B cell (primary cell): Measurements from ENCODE around the gene HYI. TPM values are rescaled to one million over a fixed set of nuclear protein-coding genes. Genes with fewer than 3 reads are reported as not detected.

Source experiments
- ATAC-seq: fragments of 200-7000 bp; cut with Tn5 transposase; one replicate; pipeline ENCODE4 v1.10.0; 2021; ENCODE audit warnings: low read depth, mild to moderate bottlenecking, moderate number of reproducible peaks, moderate library complexity
- CTCF ChIA-PET: fragments of 350-600 bp; sonication (Branson Sonifier 250); formaldehyde crosslinking; loops from one replicate; lab custom pipeline; 2021; ENCODE audit warnings: antibody characterized with exemption, inconsistent platforms; lab: Charles Lee
- POLR2A ChIA-PET: fragments of 350-600 bp; sonication (Branson Sonifier 250); formaldehyde crosslinking; loops from one replicate; lab custom pipeline; 2021; ENCODE audit warnings: antibody characterized with exemption; lab: Charles Lee
- DNase-seq: peaks from one replicate; pipeline ENCODE4 v3.0.0; 2013
- H2AFZ ChIP-seq: 2 replicates; pipeline ENCODE4 v1.6.1; 2012; ENCODE audit warnings: mild to moderate bottlenecking, low read depth, low read length; ENCODE audit not compliant: insufficient read depth, poor library complexity, severe bottlenecking
- H3K27ac ChIP-seq, 2 donors: 1 replicate in 1 of 2; 2 replicates in 1 of 2; pipeline ENCODE4 v1.5.1; 2012 to 2013; ENCODE audit warnings: low read length in 2 of 2, mild to moderate bottlenecking in 2 of 2, moderate library complexity in 1 of 2
- H3K27me3 ChIP-seq, 4 experiments: fragments of 200-600 bp in 1 of 4; sonication (generic) in 1 of 4; replicated peaks in 1 of 4; 1 replicate in 2 of 4; 2 replicates in 2 of 4; pipeline versions ENCODE4 v1.6.1 to v1.7.0; 2013 to 2016; ENCODE audit warnings: low read length in 3 of 4, mild to moderate bottlenecking in 2 of 4, mixed read lengths in 1 of 4, moderate library complexity in 1 of 4; ENCODE audit not compliant: insufficient read depth in 4 of 4, control insufficient read depth in 3 of 4; ENCODE audit errors: control extremely low read depth in 1 of 4
- H3K36me3 ChIP-seq, 2 experiments: replicated peaks in 1 of 2; 1 replicate in 1 of 2; 2 replicates in 1 of 2; pipeline versions ENCODE4 v1.6.1 to v1.7.1; 2013; ENCODE audit warnings: low read length in 1 of 2; ENCODE audit not compliant: insufficient read depth in 2 of 2, control insufficient read depth in 1 of 2; ENCODE audit errors: control extremely low read depth in 1 of 2, extremely low read depth in 1 of 2
- H3K4me1 ChIP-seq, 2 donors: fragments of 200-600 bp in 1 of 2; sonication (generic) in 1 of 2; 1 replicate in 1 of 2; 2 replicates in 1 of 2; pipeline versions ENCODE4 v1.5.1 to v1.6.1; 2013 to 2017; ENCODE audit warnings: low read length in 2 of 2; ENCODE audit not compliant: control insufficient read depth in 2 of 2, insufficient read depth in 2 of 2
- H3K4me2 ChIP-seq: replicated peaks from 2 replicates; pipeline ENCODE3; 2012; ENCODE audit warnings: mild to moderate bottlenecking, low read depth, low read length; ENCODE audit not compliant: poor library complexity, severe bottlenecking
- H3K4me3 ChIP-seq, 5 experiments: fragments of 200-600 bp in 1 of 5; sonication (generic) in 1 of 5; 1 replicate in 3 of 5; 2 replicates in 2 of 5; pipeline versions ENCODE4 v1.5.1 to v1.7.0; 2011 to 2016; ENCODE audit warnings: low read length in 4 of 5, mild to moderate bottlenecking in 4 of 5, low read depth in 2 of 5, control low read depth in 1 of 5, moderate library complexity in 1 of 5; ENCODE audit not compliant: insufficient read depth in 1 of 5; ENCODE audit errors: control extremely low read depth in 1 of 5, extremely low read depth in 1 of 5
- H3K79me2 ChIP-seq: fragments of 200-600 bp; sonication (generic); one replicate; pipeline ENCODE4 v1.6.0; 2016; ENCODE audit warnings: low read length; ENCODE audit not compliant: control insufficient read depth, insufficient read depth
- H3K9ac ChIP-seq: fragments of 200-600 bp; sonication (generic); 2 replicates; pipeline ENCODE4 v1.6.1; 2017; ENCODE audit warnings: mild to moderate bottlenecking, low read length, moderate library complexity
- H3K9me3 ChIP-seq, 3 donors: one replicate each; pipeline versions ENCODE4 v1.6.1 to v1.7.1; 2013; ENCODE audit warnings: low read length in 2 of 3; ENCODE audit not compliant: control insufficient read depth in 2 of 3, insufficient read depth in 1 of 3; ENCODE audit errors: control extremely low read depth in 1 of 3
- H4K20me1 ChIP-seq: 2 replicates; pipeline ENCODE4 v1.6.0; 2012; ENCODE audit warnings: mild to moderate bottlenecking, low read length; ENCODE audit not compliant: insufficient read depth, control insufficient read depth, poor library complexity, severe bottlenecking
- H3K27ac Mint-ChIP-seq: one replicate; pipeline ENCODE4 v1.8.0; 2021; ENCODE audit warnings: mixed read lengths
- H3K27me3 Mint-ChIP-seq: one replicate; pipeline ENCODE4 v1.8.0; 2021; ENCODE audit warnings: mixed read lengths
- H3K4me1 Mint-ChIP-seq: one replicate; pipeline ENCODE4 v1.8.0; 2021; ENCODE audit warnings: mixed read lengths
- H3K4me3 Mint-ChIP-seq: one replicate; pipeline ENCODE4 v1.8.0; 2021; ENCODE audit warnings: mixed read lengths
- H3K9me3 Mint-ChIP-seq: one replicate; pipeline ENCODE4 v1.8.0; 2022; ENCODE audit warnings: mixed read lengths; ENCODE audit not compliant: insufficient read depth
- EZH2 ChIP-seq: IDR thresholded peaks from 2 replicates; pipeline ENCODE4 v1.6.1; 2012; ENCODE audit warnings: borderline replicate concordance, low read depth, mild to moderate bottlenecking, moderate library complexity, low read length; ENCODE audit not compliant: insufficient read depth, poor library complexity, severe bottlenecking
- WGBS: methylation state at CpG from one replicate; pipeline ENCODE4 v1.1.5; 2013; ENCODE audit warnings: missing lambda C conversion rate; ENCODE audit not compliant: insufficient coverage; 5-methylcytosine and 5-hydroxymethylcytosine counted together
- intact Hi-C: fragments of 100-400 bp; cut with micrococcal nuclease; formaldehyde crosslinking; loops from one replicate; pipeline ENCODE4 v1.10.0; 2022
- polyA plus RNA-seq: library from polyadenylated mRNA; depleted of rRNA; stranded (reverse); fragments of >200 nt; gene quantifications from 2 replicates; pipeline ENCODE4 v1.2.3, GENCODE V29; 2012
- total RNA-seq, 2 donors: library from RNA; stranded (reverse); fragments of 120-200 nt in 1 of 2; gene quantifications; 1 replicate in 1 of 2; 2 replicates in 1 of 2; pipeline versions ENCODE4 v1.2.3 to v1.2.4, GENCODE V29; 2013 to 2022
- TF ChIP-seq, protein P1 (sequence below): fragments of 200-600 bp; IDR thresholded peaks from one replicate; pipeline ENCODE4 v1.8.0; 2022; ENCODE audit warnings: antibody characterized with exemption, mild to moderate bottlenecking

HYI gene
- total and polyA plus RNA-seq, 2 donors (not counting 1 experiment from before 2014, with no cell fraction given): 21.0 to 26.5 TPM

DNA sequence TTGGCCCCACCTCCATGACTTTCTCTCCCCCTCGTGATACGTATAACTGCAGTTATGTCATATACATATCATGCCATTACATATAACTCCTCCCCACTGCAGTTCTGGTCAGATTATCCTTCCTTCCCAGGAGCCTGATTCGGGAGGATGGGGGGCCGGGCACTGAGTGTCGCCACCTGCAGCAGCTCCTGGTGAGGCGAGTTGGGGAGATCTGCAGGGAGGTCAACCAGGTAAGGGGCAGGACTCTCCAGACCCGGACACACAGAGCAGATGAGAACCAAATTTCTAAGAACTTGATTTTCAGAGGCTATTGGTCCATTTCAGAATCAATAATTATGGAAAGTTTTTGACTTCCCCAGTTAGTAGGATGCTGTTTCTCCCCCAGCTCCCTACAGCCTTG is 19.5 kb downstream of the HYI start:
- H3K27ac ChIP-seq: no peak overlapping the region

DNA sequence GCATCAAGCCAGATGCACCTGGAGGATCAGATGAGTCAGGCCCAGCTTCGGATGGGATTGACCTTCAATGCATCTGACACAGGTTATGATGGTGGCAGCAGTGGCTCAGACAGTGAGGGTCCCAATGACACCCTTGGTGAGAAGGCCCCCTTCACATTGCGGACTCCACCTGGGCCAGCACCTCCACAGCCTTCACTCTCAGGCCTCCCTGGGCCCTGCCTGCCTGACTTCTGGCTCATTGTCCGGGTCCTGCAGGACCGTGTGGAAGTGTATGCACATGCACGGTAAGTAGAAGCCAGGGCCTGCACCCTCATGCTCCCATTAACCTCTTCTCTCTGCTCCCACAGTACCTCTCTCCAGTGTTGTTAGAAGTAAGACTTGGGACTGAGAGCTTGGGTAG is 20.8 kb downstream of the HYI start:
- Mint-ChIP-seq H3K27me3 (no peaks in the 10 kb centered on the region), H3K4me3 (no peak overlapping the region), H3K9me3 (no peaks in the 10 kb centered on the region), H3K4me1 (no peaks in the 10 kb centered on the region), H3K27ac (no peak overlapping the region)
- intact Hi-C loops: no loop called here
- Histone ChIP-seq H3K27ac (no peak overlapping the region), H4K20me1 (no peaks in the 10 kb centered on the region), H2AFZ (no peak overlapping the region), H3K9me3 (no peaks in the 10 kb centered on the region), H3K36me3 (peaks cover 0 to 77% of the 10 kb centered on the region in 2 experiments), H3K4me1 (no peaks in the 10 kb centered on the region), H3K9ac (no peak overlapping the region), H3K79me2 (no peaks in the 10 kb centered on the region), H3K4me2 (no peak overlapping the region), H3K4me3 (no peak overlapping the region), H3K27me3 (no peaks in the 10 kb centered on the region)
- WGBS: 100% methylated on average over 2 of the region's 5 CpGs
- DNase-seq: no peak
- CTCF ChIA-PET: no interaction called here
- POLR2A ChIA-PET: no interaction called here
- TF ChIP-seq EZH2: no peak
- TF ChIP-seq, protein P1, sequence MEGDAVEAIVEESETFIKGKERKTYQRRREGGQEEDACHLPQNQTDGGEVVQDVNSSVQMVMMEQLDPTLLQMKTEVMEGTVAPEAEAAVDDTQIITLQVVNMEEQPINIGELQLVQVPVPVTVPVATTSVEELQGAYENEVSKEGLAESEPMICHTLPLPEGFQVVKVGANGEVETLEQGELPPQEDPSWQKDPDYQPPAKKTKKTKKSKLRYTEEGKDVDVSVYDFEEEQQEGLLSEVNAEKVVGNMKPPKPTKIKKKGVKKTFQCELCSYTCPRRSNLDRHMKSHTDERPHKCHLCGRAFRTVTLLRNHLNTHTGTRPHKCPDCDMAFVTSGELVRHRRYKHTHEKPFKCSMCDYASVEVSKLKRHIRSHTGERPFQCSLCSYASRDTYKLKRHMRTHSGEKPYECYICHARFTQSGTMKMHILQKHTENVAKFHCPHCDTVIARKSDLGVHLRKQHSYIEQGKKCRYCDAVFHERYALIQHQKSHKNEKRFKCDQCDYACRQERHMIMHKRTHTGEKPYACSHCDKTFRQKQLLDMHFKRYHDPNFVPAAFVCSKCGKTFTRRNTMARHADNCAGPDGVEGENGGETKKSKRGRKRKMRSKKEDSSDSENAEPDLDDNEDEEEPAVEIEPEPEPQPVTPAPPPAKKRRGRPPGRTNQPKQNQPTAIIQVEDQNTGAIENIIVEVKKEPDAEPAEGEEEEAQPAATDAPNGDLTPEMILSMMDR: no peak
- ATAC-seq: no peak

More for the DNA sequence above, 19.5 kb downstream of the HYI start:
- DNase-seq: no peak
- WGBS: 97% methylated on average over 5 of the region's 7 CpGs
- Histone ChIP-seq H3K27me3 (no peaks in the 10 kb centered on the region), H3K4me3 (no peak overlapping the region), H3K36me3 (peaks cover 0 to 76% of the 10 kb centered on the region in 2 experiments), H3K4me2 (no peak overlapping the region), H3K79me2 (no peaks in the 10 kb centered on the region), H3K4me1 (no peaks in the 10 kb centered on the region), H3K9me3 (peaks cover 0 to under 1% (median 0%) of the 10 kb centered on the region in 3 donors), H3K9ac (no peak overlapping the region), H4K20me1 (no peaks in the 10 kb centered on the region), H2AFZ (no peak overlapping the region)
- POLR2A ChIA-PET: no interaction called here
- ATAC-seq: no peak
- no peaks in the 10 kb centered on the region for H3K27me3 Mint-ChIP-seq
- H3K4me3 Mint-ChIP-seq: no peak overlapping the region
- CTCF ChIA-PET: interaction anchor here (1.0 kb wide), 1 partner anchor 20 kb away, joined by 3 read pairs; no protein-coding TSS in a partner anchor
- H3K27ac Mint-ChIP-seq: no peak overlapping the region
- no peaks in the 10 kb centered on the region for H3K9me3 Mint-ChIP-seq
- no peak for TF ChIP-seq EZH2
- TF ChIP-seq, protein P1: no peak
- intact Hi-C loops: no loop called here
- no peaks in the 10 kb centered on the region for H3K4me1 Mint-ChIP-seq
